Thoracic aorta (tissue), 2 donors: ENCODE results near the gene CAB39L. TPM values are rescaled to one million over a fixed set of nuclear protein-coding genes. Genes with fewer than 3 reads are reported as not detected.

Source experiments
- ATAC-seq: fragments of 150-250 bp; one replicate; pipeline ENCODE4 v1.8.0; 2017; ENCODE audit warnings: low read depth; ENCODE audit not compliant: insufficient number of reproducible peaks, low FRiP score
- DNase-seq: peaks from one replicate; pipeline ENCODE4 v3.0.0-alpha.2; 2020; ENCODE audit warnings: low spot score
- H3K27ac ChIP-seq, 2 donors: fragments of 200-600 bp; sonication (generic); 1 replicate in 1 of 2; 2 replicates in 1 of 2; pipeline ENCODE4 v1.5.1; 2016; ENCODE audit warnings: mild to moderate bottlenecking in 2 of 2, moderate library complexity in 2 of 2
- H3K27me3 ChIP-seq: fragments of 200-600 bp; sonication (generic); replicated peaks from 2 replicates; pipeline ENCODE4 v1.6.0; 2016; ENCODE audit warnings: mild to moderate bottlenecking; ENCODE audit not compliant: insufficient read depth
- H3K36me3 ChIP-seq: fragments of 200-600 bp; sonication (generic); one replicate; pipeline ENCODE4 v1.5.1; 2016
- H3K4me1 ChIP-seq, 2 donors: fragments of 200-600 bp; sonication (generic); 1 replicate in 1 of 2; 2 replicates in 1 of 2; pipeline versions ENCODE4 v1.5.1 to v1.6.0; 2016; ENCODE audit warnings: low read depth in 2 of 2, mild to moderate bottlenecking in 1 of 2; ENCODE audit not compliant: control insufficient read depth in 1 of 2
- H3K4me3 ChIP-seq: fragments of 200-600 bp; sonication (generic); 2 replicates; pipeline ENCODE4 v1.5.1; 2016; ENCODE audit warnings: mild to moderate bottlenecking
- H3K9me3 ChIP-seq: fragments of 200-600 bp; sonication (generic); 2 replicates; pipeline ENCODE4 v1.5.1; 2016
- total RNA-seq, 2 donors: library from RNA; depleted of rRNA; stranded (reverse); fragments of >200 nt; gene quantifications; one replicate each; pipeline versions ENCODE4 v1.1.0 to v1.2.3, GENCODE V29; 2016
- TF ChIP-seq, protein P1 (sequence below): fragments of 200-600 bp; sonication (generic); IDR thresholded peaks from one replicate; pipeline ENCODE4 v1.5.1; 2019; ENCODE audit warnings: antibody characterized with exemption

CAB39L gene
- total RNA-seq, 2 donors from 2014 or later, result 38.7 to 46.7 TPM

DNA sequence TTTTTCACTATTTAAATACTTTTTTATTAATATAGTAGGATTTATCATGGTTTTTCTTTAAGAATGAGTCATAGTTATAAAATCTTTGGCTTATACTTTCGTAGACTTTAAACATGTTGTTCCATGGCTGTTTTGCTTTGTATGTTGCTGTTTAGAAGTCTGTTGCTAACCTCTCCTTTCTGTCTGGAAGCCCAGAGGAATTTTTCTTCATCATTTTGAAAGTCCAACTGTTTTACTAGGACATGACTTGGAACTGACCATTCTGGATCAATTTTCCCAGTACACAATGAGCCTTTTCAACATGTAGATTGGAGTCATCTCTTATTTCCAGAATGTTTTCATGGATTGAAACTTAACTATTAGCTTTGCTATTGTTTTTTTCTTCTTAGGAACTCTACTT is 7.9 kb downstream of the CAB39L start:
- no peaks in the 10 kb centered on the region for H3K9me3 ChIP-seq
- no peak overlapping the region for H3K4me3 ChIP-seq
- no peaks in the 10 kb centered on the region for H3K27me3 ChIP-seq
- TF ChIP-seq, protein P1, sequence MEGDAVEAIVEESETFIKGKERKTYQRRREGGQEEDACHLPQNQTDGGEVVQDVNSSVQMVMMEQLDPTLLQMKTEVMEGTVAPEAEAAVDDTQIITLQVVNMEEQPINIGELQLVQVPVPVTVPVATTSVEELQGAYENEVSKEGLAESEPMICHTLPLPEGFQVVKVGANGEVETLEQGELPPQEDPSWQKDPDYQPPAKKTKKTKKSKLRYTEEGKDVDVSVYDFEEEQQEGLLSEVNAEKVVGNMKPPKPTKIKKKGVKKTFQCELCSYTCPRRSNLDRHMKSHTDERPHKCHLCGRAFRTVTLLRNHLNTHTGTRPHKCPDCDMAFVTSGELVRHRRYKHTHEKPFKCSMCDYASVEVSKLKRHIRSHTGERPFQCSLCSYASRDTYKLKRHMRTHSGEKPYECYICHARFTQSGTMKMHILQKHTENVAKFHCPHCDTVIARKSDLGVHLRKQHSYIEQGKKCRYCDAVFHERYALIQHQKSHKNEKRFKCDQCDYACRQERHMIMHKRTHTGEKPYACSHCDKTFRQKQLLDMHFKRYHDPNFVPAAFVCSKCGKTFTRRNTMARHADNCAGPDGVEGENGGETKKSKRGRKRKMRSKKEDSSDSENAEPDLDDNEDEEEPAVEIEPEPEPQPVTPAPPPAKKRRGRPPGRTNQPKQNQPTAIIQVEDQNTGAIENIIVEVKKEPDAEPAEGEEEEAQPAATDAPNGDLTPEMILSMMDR, result no peak
- DNase-seq (no peak), ATAC-seq (no peak)
- no peaks in the 10 kb centered on the region for H3K36me3 ChIP-seq
- peaks cover 0 to 10% of the 10 kb centered on the region in 2 donors for H3K4me1 ChIP-seq
- peak overlapping the region; percentile 67 to 69 for H3K27ac ChIP-seq

DNA sequence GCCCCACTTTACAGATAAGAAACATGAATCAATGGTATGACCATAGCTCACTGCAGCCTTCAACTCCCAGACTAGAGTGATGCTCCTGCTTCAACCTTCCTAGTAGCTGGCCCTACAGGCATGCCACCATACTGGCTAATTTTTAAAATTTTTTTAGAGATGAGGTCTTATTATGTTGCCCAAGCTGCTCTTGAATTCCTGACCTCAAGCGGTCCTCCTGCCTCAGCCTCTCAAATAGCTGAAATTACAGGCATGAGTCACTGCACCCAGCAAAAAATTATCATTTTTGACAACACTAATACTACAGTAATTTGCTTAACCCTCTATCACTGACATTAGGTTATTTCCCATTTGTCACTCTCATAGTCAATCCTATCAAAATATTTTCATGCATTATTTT is 14.7 kb downstream of the CAB39L start:
- Histone ChIP-seq H3K27me3 (no peaks in the 10 kb centered on the region), H3K36me3 (no peaks in the 10 kb centered on the region), H3K4me3 (no peak overlapping the region), H3K4me1 (no peaks in the 10 kb centered on the region), H3K27ac (no peak overlapping the region), H3K9me3 (no peaks in the 10 kb centered on the region)
- TF ChIP-seq, protein P1, result no peak
- DNase-seq, result no peak
- no peak for ATAC-seq

DNA sequence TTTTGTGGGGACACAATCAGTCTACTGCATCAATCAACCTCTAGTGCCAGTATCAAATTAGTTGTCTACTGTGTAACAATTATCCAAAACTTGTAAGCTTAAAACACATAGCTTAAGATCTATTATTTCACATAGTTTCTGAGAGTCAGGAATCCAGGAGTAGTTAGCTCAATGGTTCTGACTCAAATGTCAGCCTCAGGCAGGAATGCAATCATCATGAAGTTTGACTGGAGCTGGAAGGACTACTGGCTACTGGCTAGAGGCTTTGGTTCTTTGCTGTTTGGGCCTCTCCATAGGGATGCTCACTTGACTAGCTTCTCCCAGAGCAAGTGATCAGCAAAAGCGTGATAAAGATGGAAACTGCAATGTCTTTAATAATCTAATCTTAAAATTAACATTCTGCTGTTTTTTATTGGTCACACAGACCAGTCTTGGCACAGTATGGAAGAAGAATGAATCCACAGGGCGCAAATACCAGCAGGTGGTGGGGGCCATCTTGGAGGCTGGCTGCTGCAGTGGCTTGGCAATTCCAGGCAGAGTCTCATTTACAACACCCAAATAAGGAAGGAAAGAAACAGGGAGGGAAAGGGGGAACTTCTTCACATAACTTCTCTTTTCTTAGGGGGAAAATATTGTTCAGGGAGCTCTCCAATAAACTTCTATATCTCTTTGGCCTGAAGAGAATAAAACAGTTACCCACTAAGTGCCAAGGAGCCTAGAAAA is 15.7 kb downstream of the CAB39L start:
- Histone ChIP-seq H3K36me3 (no peaks in the 10 kb centered on the region), H3K27ac (no peak overlapping the region), H3K4me3 (no peak overlapping the region), H3K4me1 (no peaks in the 10 kb centered on the region), H3K27me3 (no peaks in the 10 kb centered on the region), H3K9me3 (no peaks in the 10 kb centered on the region)
- TF ChIP-seq, protein P1, result no peak
- ATAC-seq (no peak), DNase-seq (no peak)

DNA sequence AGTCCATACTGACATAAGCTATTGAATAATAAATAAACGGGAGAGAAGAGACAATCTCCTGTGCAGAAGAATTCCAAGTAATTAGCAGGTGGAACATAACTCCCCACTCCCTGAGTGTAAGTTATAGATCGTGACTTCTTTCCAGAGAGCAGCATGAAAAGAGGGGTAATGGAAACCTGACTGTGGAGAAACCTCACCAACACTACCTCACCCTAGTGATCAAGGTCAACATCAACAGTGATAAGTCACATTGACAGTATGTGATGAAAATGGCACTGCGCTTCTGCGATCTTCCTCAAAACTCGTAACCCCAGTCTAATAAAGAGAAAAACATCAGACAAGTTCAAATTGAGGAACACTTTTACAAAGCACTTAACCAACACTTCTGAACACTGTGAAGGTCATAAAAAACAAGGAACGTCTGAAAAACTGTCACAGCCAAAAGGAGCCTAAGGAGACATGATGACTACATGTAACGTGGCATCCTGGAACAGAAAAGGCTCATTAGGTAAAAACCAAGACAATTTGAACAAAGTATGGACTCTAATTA is 19.8 kb downstream of the CAB39L start:
- DNase-seq (no peak), ATAC-seq (no peak)
- TF ChIP-seq, protein P1, result no peak

DNA sequence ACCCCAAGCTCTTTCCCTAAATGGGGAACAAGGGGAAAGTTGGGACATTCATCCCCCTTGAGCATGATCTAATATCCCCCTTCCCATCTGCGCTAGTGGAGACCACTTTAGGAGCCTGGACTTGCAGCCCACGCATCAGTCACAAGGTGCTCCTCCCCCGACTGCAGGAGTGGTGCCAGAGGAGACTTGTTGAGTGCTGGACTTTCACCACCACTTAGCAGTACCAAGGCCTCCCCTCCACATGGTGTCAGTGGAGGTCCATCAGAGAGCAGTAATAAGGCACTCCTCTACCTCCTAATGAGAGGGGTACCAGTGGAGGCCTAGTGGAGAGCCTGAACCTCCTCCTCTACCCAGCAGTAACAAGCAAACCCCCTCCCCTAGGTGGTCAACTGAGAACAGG is 22.5 kb downstream of the CAB39L start:
- no peaks in the 10 kb centered on the region for H3K36me3 ChIP-seq
- H3K4me3 ChIP-seq, result no peak overlapping the region
- TF ChIP-seq, protein P1, result no peak
- no peaks in the 10 kb centered on the region for H3K4me1 ChIP-seq
- DNase-seq (no peak), ATAC-seq (no peak)
- H3K27ac ChIP-seq, result no peak overlapping the region
- no peaks in the 10 kb centered on the region for H3K27me3 ChIP-seq
- no peaks in the 10 kb centered on the region for H3K9me3 ChIP-seq

More for the DNA sequence above, 19.8 kb downstream of the CAB39L start:
- H3K27me3 ChIP-seq, result no peaks in the 10 kb centered on the region
- H3K4me1 ChIP-seq, result no peaks in the 10 kb centered on the region
- H3K36me3 ChIP-seq, result no peaks in the 10 kb centered on the region
- H3K4me3 ChIP-seq, result no peak overlapping the region
- no peak overlapping the region for H3K27ac ChIP-seq
- no peaks in the 10 kb centered on the region for H3K9me3 ChIP-seq
